CD14-positive monocyte (primary cell): Measurements from ENCODE around the gene SEC63. TPM values are rescaled to one million over a fixed set of nuclear protein-coding genes. Genes with fewer than 3 reads are reported as not detected.

Experiments
- DNase-seq, 3 donors: peaks; one replicate each; pipeline ENCODE4 v3.0.0-alpha.2; 2011 to 2022
- H2AFZ ChIP-seq: 2 replicates; pipeline ENCODE4 v1.6.0; 2012; ENCODE audit warnings: mild to moderate bottlenecking, low read depth, low read length, inconsistent platforms; ENCODE audit not compliant: insufficient read depth, poor library complexity, severe bottlenecking
- H3K27ac ChIP-seq, 2 donors: 1 replicate in 1 of 2; 2 replicates in 1 of 2; pipeline ENCODE4 v1.5.1; 2012 to 2013; ENCODE audit warnings: low read length in 2 of 2, control low read depth in 1 of 2, inconsistent platforms in 1 of 2, low read depth in 1 of 2, mild to moderate bottlenecking in 1 of 2
- H3K27me3 ChIP-seq, 2 donors: one replicate each; pipeline versions ENCODE4 v1.6.0 to v1.6.1; 2011 to 2013; ENCODE audit warnings: low read length in 2 of 2; ENCODE audit not compliant: control insufficient read depth in 2 of 2, insufficient read depth in 2 of 2
- H3K36me3 ChIP-seq, 2 donors: replicated peaks in 1 of 2; 1 replicate in 1 of 2; 2 replicates in 1 of 2; pipeline versions ENCODE4 v1.5.1 to v1.6.1; 2012 to 2013; ENCODE audit warnings: low read length in 2 of 2, control low read depth in 1 of 2, inconsistent platforms in 1 of 2, mild to moderate bottlenecking in 1 of 2; ENCODE audit not compliant: insufficient read depth in 2 of 2, control insufficient read depth in 1 of 2
- H3K4me1 ChIP-seq, 2 donors: 1 replicate in 1 of 2; 2 replicates in 1 of 2; pipeline versions ENCODE4 v1.5.1 to v1.6.1; 2012 to 2013; ENCODE audit warnings: low read length in 2 of 2, control low read depth in 1 of 2, inconsistent platforms in 1 of 2, mild to moderate bottlenecking in 1 of 2, moderate library complexity in 1 of 2; ENCODE audit not compliant: insufficient read depth in 2 of 2, control insufficient read depth in 1 of 2
- H3K4me2 ChIP-seq: replicated peaks from 2 replicates; pipeline ENCODE3; 2012; ENCODE audit warnings: low read length, moderate library complexity, mild to moderate bottlenecking; ENCODE audit not compliant: poor library complexity, severe bottlenecking; ENCODE audit errors: extremely low read depth
- H3K4me3 ChIP-seq, 3 experiments: fragments of 200-600 bp in 1 of 3; sonication (generic) in 1 of 3; replicated peaks in 1 of 3; 1 replicate in 2 of 3; 2 replicates in 1 of 3; pipeline ENCODE4 v1.5.1; 2011 to 2013; ENCODE audit warnings: low read length in 3 of 3, mild to moderate bottlenecking in 3 of 3, control low read depth in 2 of 3, low read depth in 2 of 3, inconsistent platforms in 1 of 3, moderate library complexity in 1 of 3
- H3K79me2 ChIP-seq: 2 replicates; pipeline ENCODE4 v1.6.0; 2012; ENCODE audit warnings: mild to moderate bottlenecking, control low read depth, inconsistent platforms, low read length, moderate library complexity; ENCODE audit not compliant: insufficient read depth
- H3K9ac ChIP-seq: 2 replicates; pipeline ENCODE4 v1.6.0; 2017; ENCODE audit warnings: low read length, mild to moderate bottlenecking; ENCODE audit not compliant: insufficient read depth, poor library complexity, severe bottlenecking
- H3K9me3 ChIP-seq, 2 donors: replicated peaks in 1 of 2; 1 replicate in 1 of 2; 2 replicates in 1 of 2; pipeline versions ENCODE4 v1.5.1 to v1.6.1; 2012 to 2013; ENCODE audit warnings: low read length in 2 of 2, control low read depth in 1 of 2; ENCODE audit not compliant: control insufficient read depth in 1 of 2, insufficient read depth in 1 of 2
- H4K20me1 ChIP-seq: 2 replicates; pipeline ENCODE4 v1.6.0; 2012; ENCODE audit warnings: mild to moderate bottlenecking, low read length, control low read depth, moderate library complexity; ENCODE audit not compliant: insufficient read depth
- H3K27ac Mint-ChIP-seq, 7 donors: one replicate each; pipeline ENCODE4 v1.8.0; 2020; ENCODE audit warnings: mild to moderate bottlenecking in 7 of 7, mixed read lengths in 7 of 7, moderate library complexity in 6 of 7, inconsistent platforms in 2 of 7
- H3K27me3 Mint-ChIP-seq, 3 donors: one replicate each; pipeline ENCODE4 v1.8.0; 2021 to 2022; ENCODE audit warnings: low read depth in 3 of 3, mild to moderate bottlenecking in 3 of 3, mixed read lengths in 3 of 3, moderate library complexity in 3 of 3, inconsistent platforms in 1 of 3
- H3K36me3 Mint-ChIP-seq, 2 donors: one replicate each; pipeline ENCODE4 v1.8.0; 2020; ENCODE audit warnings: mixed read lengths in 2 of 2, inconsistent platforms in 1 of 2, mild to moderate bottlenecking in 1 of 2
- H3K4me1 Mint-ChIP-seq: one replicate; pipeline ENCODE4 v1.8.0; 2020; ENCODE audit warnings: mild to moderate bottlenecking, mixed read lengths
- H3K4me3 Mint-ChIP-seq, 2 donors: one replicate each; pipeline ENCODE4 v1.8.0; 2020; ENCODE audit warnings: mild to moderate bottlenecking in 2 of 2, mixed read lengths in 2 of 2, moderate library complexity in 1 of 2
- H3K9me3 Mint-ChIP-seq, 7 donors: one replicate each; pipeline ENCODE4 v1.8.0; 2020 to 2022; ENCODE audit warnings: mixed read lengths in 7 of 7, mild to moderate bottlenecking in 6 of 7, moderate library complexity in 6 of 7, inconsistent platforms in 2 of 7
- CTCF ChIP-seq: fragments of 200-600 bp; IDR thresholded peaks from one replicate; pipeline ENCODE4 v1.8.0; 2022; ENCODE audit warnings: antibody characterized with exemption, mild to moderate bottlenecking
- WGBS: methylation state at CpG from one replicate; pipeline ENCODE4 v1.1.5; 2013; ENCODE audit warnings: missing lambda C conversion rate; ENCODE audit not compliant: insufficient coverage; 5-methylcytosine and 5-hydroxymethylcytosine counted together
- intact Hi-C, 2 donors: fragments of 100-400 bp; cut with micrococcal nuclease; formaldehyde crosslinking; loops; one replicate each; pipeline versions ENCODE4 v1.15.0 to v1.15.1; 2023
- polyA plus RNA-seq, 3 donors: library from polyadenylated mRNA; depleted of rRNA in 1 of 3; unstranded in 2 of 3; stranded (reverse) in 1 of 3; fragments of 300-500 nt in 2 of 3; fragments of >200 nt in 1 of 3; fragmentation: Illumina TruSeq in 2 of 3; gene quantifications; 1 replicate in 2 of 3; 2 replicates in 1 of 3; pipeline ENCODE4 v1.2.3, GENCODE V29; 2012 to 2021

SEC63 gene
- polyA plus RNA-seq, 3 donors: 12.0 to 33.7 (median 12.7) TPM

- no peaks in the 10 kb centered on the region for H3K27me3 ChIP-seq
- no peak overlapping the region for H3K9ac ChIP-seq
- no peak overlapping the region for H2AFZ ChIP-seq
- Mint-ChIP-seq H3K4me3 (no peak overlapping the region), H3K27me3 (peaks cover 0 to 4% (median 4%) of the 10 kb centered on the region in 3 donors), H3K27ac (no peak overlapping the region), H3K4me1 (no peaks in the 10 kb centered on the region), H3K9me3 (peaks cover 0 to 3% (median 0%) of the 10 kb centered on the region in 7 donors), H3K36me3 (no peaks in the 10 kb centered on the region)
- H4K20me1 ChIP-seq: no peaks in the 10 kb centered on the region
- H3K79me2 ChIP-seq: no peaks in the 10 kb centered on the region
- no peaks in the 10 kb centered on the region for H3K9me3 ChIP-seq
- H3K4me1 ChIP-seq: no peaks in the 10 kb centered on the region
- no peak for TF ChIP-seq CTCF
- H3K4me2 ChIP-seq: no peak overlapping the region
- no peak for DNase-seq
- intact Hi-C loops: no loop called here
- no peak overlapping the region for H3K27ac ChIP-seq
- H3K36me3 ChIP-seq: no peaks in the 10 kb centered on the region
- H3K4me3 ChIP-seq: no peak overlapping the region
These were observed 41.3 kb upstream of the SEC63 start for GRCh38 chr6:107999341-107999740.

- H3K27me3 Mint-ChIP-seq: peaks cover 0 to 8% (median 1%) of the 10 kb centered on the region in 3 donors
- H3K4me2 ChIP-seq: no peak overlapping the region
- no peak overlapping the region for H3K27ac ChIP-seq
- no peak overlapping the region for H3K9ac ChIP-seq
- no peaks in the 10 kb centered on the region for H3K79me2 ChIP-seq
- 100% methylated on average over 4 of the region's 9 CpGs for WGBS
- H3K36me3 ChIP-seq: no peaks in the 10 kb centered on the region
- H3K36me3 Mint-ChIP-seq: no peaks in the 10 kb centered on the region
- no peak for DNase-seq
- H2AFZ ChIP-seq: no peak overlapping the region
- no peaks in the 10 kb centered on the region for H3K27me3 ChIP-seq
- no peak for TF ChIP-seq CTCF
- H3K4me3 ChIP-seq: no peak overlapping the region
- no peaks in the 10 kb centered on the region for H3K9me3 Mint-ChIP-seq
- H3K4me3 Mint-ChIP-seq: no peak overlapping the region
- no peak overlapping the region for H3K27ac Mint-ChIP-seq
- intact Hi-C loops: no loop called here
- no peaks in the 10 kb centered on the region for H3K9me3 ChIP-seq
- H3K4me1 ChIP-seq: no peaks in the 10 kb centered on the region
- H4K20me1 ChIP-seq: no peaks in the 10 kb centered on the region
- H3K4me1 Mint-ChIP-seq: peaks cover 5% of the 10 kb centered on the region
These were observed 34.0 kb upstream of the SEC63 start for GRCh38 chr6:107991772-107992550.
